NOMO-1 (cell line): ENCODE measurements around the gene HLA-DMB.

ENCODE experiments used
- DNase-seq, 2 experiments: peaks; one replicate each; lab custom pipeline; 2025; ENCODE audit not compliant: unreplicated experiment in 2 of 2; lab: John Stamatoyannopoulos, UW

HLA-DMB gene

DNA sequence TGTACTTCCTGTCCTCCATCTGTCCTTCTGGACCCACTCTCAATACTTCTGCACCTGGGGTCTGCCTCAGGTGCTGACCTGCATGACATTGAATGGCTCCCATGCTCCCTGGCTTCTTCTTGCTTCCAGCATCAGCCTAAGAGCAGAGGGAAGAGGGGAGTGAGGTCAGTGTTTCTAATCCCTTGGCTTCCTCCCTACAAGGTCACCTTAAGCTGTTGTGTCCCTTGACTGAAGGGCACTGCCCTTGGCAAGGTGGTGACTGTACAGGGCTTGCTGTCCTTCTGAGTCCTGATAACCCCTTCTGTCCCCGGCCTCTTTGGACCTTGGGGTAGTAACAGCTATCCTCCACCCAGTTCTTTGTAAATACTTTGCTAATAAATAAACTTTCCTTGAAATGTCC is 9.6 kb downstream of the HLA-DMB start:
- no peak for DNase-seq

DNA sequence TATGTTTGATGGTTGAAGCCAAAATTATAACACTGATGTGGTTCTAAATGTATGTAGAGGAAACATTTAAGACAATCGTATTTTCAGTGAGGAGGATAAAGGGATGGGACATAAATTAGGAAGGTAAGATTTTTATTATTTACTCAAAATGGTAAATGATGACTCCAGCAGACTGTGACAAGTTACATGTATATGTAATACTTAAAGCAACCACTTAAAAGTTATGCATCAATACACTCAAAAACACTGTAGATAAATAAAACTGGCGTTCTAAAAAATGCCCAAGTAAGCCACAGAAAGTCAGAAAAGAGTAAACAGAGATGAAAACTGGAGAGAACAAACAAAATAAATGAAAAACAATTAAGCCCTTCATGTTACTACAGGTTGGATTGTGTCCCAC is 18.7 kb downstream of the HLA-DMB start:
- DNase-seq = no peak

DNA sequence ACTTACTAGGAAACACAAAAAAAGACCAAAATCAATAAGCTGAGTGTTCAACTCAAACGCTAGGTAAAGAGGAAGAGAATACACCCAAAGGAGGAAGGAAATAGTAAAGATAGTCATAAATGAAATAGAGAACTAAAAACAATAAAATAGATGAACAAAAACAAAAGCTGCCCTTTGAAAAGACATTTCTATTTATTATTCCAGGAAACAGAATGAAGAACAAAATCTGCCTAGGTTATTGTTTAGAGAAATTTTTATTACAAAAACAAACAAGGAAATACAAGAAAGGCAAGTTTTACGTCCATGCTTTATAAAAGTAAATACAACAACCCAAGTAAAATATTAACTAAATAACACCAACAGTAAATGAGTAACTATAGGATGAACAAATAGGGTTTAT is 20.1 kb downstream of the HLA-DMB start:
- DNase-seq = peak; percentile 14 to 64

DNA sequence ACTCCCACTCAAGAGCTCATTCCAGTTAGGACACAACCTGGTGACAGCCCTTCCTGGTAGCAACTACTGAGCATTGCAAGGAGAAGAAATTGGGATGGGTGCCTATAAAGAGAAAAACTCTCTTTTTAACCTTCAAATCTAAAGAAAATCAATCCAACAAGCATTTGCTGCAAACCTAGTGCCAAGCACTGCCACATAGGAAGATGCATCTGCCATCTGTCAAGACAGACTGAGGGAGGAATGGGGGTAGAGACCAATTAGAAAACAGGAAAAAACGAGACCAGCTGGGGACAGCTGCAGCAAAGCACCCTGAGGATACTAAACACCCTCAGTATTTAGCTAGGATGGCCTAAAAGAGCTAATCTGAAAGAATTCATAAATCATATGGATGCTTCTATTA is 27.9 kb downstream of the HLA-DMB start:
- DNase-seq = no peak

DNA sequence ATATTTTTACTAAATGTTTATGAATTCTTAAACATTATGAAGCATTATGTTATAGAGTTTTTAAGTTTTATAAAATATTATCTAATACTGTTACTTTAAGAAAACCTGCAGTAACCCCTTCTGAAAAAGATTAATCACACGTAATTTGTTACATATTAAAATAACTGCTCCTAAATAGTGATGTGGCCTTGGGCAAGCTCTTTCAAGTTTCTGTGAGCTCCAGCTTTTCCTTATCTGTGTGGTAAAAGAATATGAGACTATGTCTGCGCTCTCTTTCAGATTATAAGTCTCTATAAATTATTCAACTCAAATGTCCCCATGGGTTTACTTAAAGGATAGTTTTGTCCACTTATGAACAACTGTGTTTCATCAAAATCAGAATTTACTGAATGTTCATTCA is 31.9 kb downstream of the HLA-DMB start:
- DNase-seq = no peak

DNA sequence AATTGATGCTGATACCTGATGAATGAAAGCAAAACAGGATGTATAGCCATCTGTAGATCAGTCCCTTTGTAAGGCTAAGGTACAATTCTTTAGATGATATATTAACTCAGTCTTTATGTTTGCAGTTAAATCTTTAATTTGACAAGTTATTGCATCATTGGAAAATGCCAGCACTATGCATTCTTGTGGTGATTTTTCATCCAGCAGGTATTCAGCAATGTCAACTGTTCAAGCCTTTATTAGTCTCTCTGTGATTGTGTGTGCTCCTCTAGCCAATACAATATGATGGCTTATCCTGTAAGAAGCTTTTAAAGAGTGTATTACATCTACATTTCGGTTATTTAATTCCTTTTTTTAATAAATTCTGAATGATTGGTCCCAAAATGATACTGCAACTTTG is 34.3 kb downstream of the HLA-DMB start:
- DNase-seq = no peak

DNA sequence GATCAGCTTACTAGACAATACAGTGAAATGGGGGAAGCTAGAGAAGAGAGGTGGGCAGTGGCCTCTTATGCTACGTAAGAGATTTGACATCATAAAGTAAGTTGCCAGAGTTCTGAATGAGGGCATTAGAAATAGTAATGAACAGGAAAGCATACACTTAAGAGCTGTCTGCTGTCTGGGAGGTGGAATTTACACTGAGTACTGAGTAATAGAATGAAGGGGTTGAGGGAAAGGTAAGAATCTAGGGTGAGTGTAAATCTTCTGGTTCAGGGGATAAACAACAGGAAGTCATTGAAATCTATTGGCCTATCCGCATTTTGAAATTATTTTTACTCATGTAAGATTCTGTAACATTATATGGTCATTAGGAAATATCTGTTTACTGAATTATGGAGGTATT is 35.8 kb downstream of the HLA-DMB start:
- no peak for DNase-seq

DNA sequence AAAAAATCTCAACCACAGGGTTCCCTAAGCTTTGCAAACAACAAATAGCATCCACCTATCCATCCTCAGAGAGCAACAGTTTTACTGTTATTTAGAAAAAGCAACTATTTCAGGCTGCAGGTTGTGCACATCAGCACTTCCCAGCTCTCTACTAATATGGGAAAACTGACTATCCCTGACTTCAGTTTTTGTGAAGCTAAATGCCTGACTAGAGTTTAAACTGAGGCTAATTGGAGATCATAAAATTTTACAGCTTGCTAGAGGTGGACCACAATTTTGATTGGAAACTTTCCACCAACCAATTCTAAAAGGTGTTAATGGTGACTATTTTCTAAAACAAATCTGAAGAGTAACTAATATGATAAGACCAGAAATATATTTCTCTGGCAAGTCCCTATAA is 36.9 kb downstream of the HLA-DMB start:
- DNase-seq = no peak

DNA sequence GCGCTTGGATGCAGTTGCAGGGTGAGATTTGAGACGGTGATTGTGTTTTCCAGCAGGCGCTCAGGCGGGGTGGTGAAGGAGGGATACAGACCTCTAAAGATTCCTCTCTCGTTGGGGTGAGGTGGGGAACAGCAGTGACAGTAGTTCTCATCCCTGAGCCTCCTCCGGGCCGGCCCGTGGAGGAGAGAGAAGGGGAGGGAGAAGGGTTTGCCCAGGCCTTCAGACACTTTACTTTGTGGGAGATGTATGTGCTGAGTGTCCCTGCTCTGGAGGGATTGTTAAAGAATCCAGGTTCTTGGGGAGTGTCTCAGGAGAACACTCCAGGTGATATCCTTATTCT is 45.9 kb downstream of the HLA-DMB start:
- DNase-seq = peak in 1 of 2 experiments; percentile 19

DNA sequence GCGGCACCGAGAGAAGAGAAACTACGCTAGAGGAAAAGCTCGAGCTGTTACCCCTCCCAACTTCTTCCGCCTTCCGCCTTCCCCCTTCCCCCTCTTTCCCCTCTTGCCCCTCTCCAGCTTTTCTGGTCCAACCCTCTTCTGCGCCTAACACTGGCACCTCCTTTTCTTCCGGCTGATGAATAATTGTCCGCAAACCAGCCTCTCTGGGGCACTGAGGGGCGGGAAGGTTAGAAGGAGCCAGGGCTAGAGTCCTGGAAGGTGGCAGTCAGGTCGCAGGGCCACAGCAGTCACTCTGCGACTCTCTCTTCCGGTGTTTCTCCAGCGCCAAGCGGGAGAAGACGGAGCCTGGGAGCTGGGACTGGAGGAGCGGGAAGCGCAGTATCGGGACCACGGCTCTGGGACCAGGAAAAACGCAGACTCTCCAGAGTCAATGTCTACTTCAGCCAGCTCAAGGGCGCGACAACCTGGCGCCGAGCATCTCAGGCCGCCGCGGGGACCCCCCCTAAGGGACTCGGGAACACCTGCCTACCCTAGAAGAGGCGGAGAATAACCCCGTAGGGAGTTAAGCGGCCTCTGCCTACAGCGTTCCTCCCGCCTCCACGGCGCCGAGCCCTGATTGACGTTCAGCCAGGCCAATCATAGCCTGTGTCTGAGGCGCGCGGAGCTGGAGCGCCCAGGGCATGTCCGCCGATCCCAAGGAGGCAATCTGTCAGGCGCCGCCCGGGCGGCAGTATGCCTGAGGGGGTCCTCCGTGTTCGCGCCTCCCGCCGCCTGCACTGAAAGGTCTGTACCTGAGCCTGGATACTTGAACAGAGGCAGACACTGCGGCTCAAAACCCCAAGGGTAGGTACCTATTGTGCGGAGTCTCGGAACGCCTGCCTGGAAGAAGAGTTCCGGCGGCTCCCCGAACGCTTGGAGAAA is 46.5 kb downstream of the HLA-DMB start:
- peak; percentile 87 to 91 for DNase-seq

DNA sequence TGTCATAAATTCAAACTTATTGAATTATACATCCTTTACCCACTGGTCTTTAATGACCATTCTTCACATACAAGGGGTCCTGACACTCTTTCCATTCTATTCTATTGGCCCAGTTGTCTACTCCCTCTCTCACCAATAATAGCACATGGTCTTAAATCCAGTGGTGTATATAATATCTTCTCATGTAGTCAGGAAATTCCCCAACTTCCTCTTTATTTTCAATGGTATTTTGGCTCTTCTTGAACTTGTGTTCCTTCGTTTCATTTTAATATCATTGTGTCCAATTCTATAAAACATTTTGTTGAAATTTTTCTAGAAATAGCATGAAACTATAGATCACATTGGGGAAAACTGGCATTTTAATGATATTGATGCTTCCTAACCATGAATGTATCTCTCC is 50.0 kb downstream of the HLA-DMB start:
- DNase-seq = peak in 1 of 2 experiments; percentile 2

DNA sequence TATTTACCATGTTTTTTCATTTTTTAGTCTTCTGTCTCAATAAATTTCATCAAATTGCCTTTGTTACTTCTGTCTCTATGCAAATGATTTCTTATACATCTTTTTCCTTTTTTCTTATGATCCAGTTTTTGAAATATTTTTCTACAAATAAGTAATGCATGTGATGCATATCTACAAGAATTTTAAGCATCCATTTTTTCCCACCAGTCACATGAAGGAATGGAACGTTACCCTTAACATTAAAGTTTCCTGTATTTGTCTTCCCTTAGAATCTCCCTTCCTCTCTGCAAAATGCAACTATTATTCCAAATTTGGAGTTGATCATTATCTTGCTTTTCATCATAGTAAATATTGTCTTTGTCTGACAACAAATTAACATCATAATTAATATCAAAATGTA is 51.3 kb downstream of the HLA-DMB start:
- no peak for DNase-seq

DNA sequence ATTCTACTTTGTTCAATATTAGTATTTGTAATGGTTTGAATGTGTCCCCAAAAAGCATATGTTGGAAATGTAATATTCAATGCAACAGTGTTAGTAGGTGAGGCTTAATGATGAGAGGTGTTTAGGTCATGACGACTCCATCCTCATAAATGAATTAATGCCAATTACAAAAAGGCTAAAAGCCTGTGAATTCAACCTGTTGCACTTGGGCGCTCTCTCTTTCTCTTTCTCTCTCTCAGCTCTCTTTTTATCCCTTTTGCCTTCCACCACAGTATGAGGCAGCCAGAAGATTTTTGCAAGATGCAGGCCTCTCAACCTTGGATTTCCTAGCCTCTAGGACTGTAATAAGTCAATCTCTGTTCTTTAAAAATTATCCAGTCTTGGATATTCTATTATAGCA is 52.3 kb downstream of the HLA-DMB start:
- DNase-seq = no peak

DNA sequence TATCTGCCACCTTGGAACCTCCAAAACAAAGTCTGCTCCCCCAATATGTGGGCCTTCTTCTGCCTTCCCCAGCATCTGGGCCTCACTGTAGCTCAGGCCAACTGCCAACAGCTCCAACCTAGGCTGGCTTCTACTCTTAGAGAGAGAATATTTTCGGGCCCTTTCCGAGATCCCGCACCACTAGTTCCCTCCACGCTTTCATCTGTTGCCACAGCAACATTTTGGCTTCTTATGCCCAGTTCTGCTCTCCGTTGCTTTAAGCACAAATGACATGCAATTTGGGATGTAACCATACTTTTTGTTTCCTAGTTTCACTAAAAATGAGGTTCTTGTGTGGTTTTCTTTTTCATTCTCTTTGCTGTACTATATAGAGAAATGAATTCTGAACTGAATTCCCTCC is 53.2 kb downstream of the HLA-DMB start:
- DNase-seq = no peak

DNA sequence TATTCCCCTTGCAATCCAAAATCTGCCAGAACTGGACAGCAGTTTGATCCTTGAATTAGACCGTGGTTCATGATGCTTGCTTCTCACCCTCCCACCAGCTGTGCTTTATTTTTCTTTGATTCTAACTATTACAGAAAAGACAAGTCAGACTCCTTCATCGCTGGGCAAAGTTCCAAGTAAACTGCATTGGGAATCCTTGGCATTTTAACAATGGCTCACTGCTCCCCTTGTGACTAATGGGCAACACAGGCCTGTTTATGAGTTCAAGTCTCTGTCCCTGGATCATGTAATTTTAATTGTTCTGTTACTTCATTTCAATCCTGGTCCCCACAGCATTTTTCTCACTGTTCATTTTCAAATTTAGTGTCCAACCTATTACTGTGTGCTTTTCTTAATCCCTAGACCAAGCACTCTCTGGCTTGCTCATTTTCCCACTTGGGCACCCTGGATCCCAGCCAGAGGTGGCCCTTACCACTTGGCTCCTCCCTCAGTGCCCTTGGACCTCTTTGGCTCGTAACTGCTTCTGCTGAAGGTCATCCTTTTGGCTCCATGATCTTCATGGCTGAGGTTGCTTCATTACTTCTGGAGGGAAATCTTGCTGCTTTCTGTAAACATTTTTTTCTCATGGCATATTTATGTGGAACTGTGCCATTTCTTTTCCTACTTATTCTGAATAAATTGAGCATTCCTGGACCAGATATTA is 54.0 kb downstream of the HLA-DMB start:
- DNase-seq = no peak

DNA sequence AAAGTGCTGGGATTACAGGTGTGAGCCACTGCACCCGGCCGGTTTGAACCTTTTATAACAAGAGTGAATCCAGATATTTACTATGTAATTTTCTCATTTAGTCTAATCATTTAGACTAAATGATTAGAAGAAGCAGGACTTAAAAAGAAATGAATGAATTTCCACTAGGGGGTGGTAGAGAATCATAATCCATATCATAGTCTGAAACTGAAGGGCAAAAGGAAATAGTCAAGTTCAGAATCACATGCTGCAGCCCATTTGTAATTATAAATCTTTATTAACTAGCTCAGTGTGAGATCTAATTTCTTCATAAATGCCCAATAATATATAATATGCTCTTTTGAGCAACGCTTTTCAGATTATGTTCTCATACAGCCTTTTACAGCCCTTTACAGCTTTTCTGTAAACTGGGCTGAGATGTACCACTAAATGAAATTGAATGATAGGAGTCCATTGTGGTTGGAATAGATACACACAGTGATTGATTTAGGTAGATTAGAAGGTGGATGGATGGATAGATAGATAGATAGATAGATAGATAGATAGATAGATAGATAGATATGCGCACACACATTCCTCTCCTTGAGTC is 55.0 kb downstream of the HLA-DMB start:
- peak; percentile 7 to 83 for DNase-seq
